Measurements from ENCODE around the gene IGFBP1.
A peak's percentile ranks its signal among the peaks of the same experiment; 100 is the strongest.

IGFBP1 gene

GRCh38 chr7:45890902-45891461 is 2.7 kb downstream of the IGFBP1 start:
- Histone ChIP-seq H3K79me2 (no peaks in the 10 kb centered on the region), H3K4me1 (no peaks in the 10 kb centered on the region), H3K4me3 (ENCODE audit: low read depth, low read length) (no peak overlapping the region), H3K27me3 (ENCODE audit: control insufficient read depth, insufficient read depth, low read length) (no peaks in the 10 kb centered on the region), H3K27ac (no peak overlapping the region), H3K9me3 (ENCODE audit: control insufficient read depth, low read length) (no peaks in the 10 kb centered on the region), H3K9ac (no peak overlapping the region), H2AFZ (no peak overlapping the region), H3K36me3 (ENCODE audit: control insufficient read depth, insufficient read depth, low read length) (no peaks in the 10 kb centered on the region), H3K4me2 (ENCODE audit: low read length) (no peak overlapping the region)
- TF ChIP-seq, protein P1, sequence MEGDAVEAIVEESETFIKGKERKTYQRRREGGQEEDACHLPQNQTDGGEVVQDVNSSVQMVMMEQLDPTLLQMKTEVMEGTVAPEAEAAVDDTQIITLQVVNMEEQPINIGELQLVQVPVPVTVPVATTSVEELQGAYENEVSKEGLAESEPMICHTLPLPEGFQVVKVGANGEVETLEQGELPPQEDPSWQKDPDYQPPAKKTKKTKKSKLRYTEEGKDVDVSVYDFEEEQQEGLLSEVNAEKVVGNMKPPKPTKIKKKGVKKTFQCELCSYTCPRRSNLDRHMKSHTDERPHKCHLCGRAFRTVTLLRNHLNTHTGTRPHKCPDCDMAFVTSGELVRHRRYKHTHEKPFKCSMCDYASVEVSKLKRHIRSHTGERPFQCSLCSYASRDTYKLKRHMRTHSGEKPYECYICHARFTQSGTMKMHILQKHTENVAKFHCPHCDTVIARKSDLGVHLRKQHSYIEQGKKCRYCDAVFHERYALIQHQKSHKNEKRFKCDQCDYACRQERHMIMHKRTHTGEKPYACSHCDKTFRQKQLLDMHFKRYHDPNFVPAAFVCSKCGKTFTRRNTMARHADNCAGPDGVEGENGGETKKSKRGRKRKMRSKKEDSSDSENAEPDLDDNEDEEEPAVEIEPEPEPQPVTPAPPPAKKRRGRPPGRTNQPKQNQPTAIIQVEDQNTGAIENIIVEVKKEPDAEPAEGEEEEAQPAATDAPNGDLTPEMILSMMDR (IDR thresholded peaks at IDR 0.05) = peak; percentile 57

GRCh38 chr7:45891462-45892402 is 3.4 kb downstream of the IGFBP1 start:
- TF ChIP-seq, protein P1 (IDR thresholded peaks at IDR 0.05) = no peak
- Histone ChIP-seq H3K9me3 (ENCODE audit: control insufficient read depth, low read length) (no peaks in the 10 kb centered on the region), H2AFZ (no peak overlapping the region), H3K4me1 (no peaks in the 10 kb centered on the region), H3K27ac (no peak overlapping the region), H3K9ac (no peak overlapping the region), H3K79me2 (no peaks in the 10 kb centered on the region), H3K36me3 (ENCODE audit: control insufficient read depth, insufficient read depth, low read length) (no peaks in the 10 kb centered on the region), H3K27me3 (ENCODE audit: control insufficient read depth, insufficient read depth, low read length) (no peaks in the 10 kb centered on the region), H3K4me3 (ENCODE audit: low read depth, low read length) (no peak overlapping the region), H3K4me2 (ENCODE audit: low read length) (no peak overlapping the region)

GRCh38 chr7:45892407-45893035 is 4.2 kb downstream of the IGFBP1 start:
- Histone ChIP-seq H3K9ac (no peak overlapping the region), H3K27ac (no peak overlapping the region), H2AFZ (no peak overlapping the region), H3K4me1 (no peaks in the 10 kb centered on the region), H3K27me3 (ENCODE audit: control insufficient read depth, insufficient read depth, low read length) (no peaks in the 10 kb centered on the region), H3K9me3 (ENCODE audit: control insufficient read depth, low read length) (no peaks in the 10 kb centered on the region), H3K4me3 (ENCODE audit: low read depth, low read length) (no peak overlapping the region), H3K79me2 (no peaks in the 10 kb centered on the region), H3K36me3 (ENCODE audit: control insufficient read depth, insufficient read depth, low read length) (no peaks in the 10 kb centered on the region), H3K4me2 (ENCODE audit: low read length) (no peak overlapping the region)
- TF ChIP-seq, protein P1 (IDR thresholded peaks at IDR 0.05) = no peak

DNA sequence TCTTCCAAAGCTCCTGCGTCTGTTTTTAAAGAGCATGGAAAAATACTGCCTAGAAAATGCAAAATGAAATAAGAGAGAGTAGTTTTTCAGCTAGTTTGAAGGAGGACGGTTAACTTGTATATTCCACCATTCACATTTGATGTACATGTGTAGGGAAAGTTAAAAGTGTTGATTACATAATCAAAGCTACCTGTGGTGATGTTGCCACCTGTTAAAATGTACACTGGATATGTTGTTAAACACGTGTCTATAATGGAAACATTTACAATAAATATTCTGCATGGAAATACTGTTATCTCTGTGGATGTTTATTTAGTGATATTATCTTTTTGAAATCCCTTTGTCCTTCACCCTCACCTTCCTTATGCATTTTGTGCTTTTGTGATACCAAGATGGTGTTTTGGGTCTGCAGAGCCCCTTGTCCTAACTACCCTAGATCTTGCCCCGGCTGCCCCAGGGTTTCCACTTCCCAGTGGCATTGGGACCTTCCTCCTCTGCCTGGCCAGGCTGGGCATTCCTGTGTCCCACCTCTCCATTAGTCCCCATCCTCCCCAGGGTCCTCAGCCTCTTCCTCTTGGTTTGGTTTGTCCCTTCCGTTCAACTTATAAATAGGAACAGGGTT is 5.2 kb downstream of the IGFBP1 start:
- H3K4me2 ChIP-seq (ENCODE audit: low read length) = no peak overlapping the region
- H3K9ac ChIP-seq = no peak overlapping the region
- no peak overlapping the region for H3K4me3 ChIP-seq (ENCODE audit: low read depth, low read length)
- no peak overlapping the region for H2AFZ ChIP-seq
- TF ChIP-seq, protein P1 (IDR thresholded peaks at IDR 0.05) = no peak
- H3K27ac ChIP-seq = no peak overlapping the region
- H3K27me3 ChIP-seq (ENCODE audit: control insufficient read depth, insufficient read depth, low read length) = no peaks in the 10 kb centered on the region
- no peaks in the 10 kb centered on the region for H3K36me3 ChIP-seq (ENCODE audit: control insufficient read depth, insufficient read depth, low read length)
- no peaks in the 10 kb centered on the region for H3K9me3 ChIP-seq (ENCODE audit: control insufficient read depth, low read length)
- no peaks in the 10 kb centered on the region for H3K79me2 ChIP-seq
- H3K4me1 ChIP-seq = no peaks in the 10 kb centered on the region
